IPS-18a (cell line): ENCODE measurements around the gene NABP2.

Experiments
- H3K27ac ChIP-seq: one replicate; pipeline ENCODE4 v1.5.1; 2013; ENCODE audit warnings: low read length
- H3K27me3 ChIP-seq: one replicate; pipeline ENCODE4 v1.6.1; 2013; ENCODE audit warnings: mild to moderate bottlenecking, low read length; ENCODE audit not compliant: control insufficient read depth, insufficient read depth
- H3K36me3 ChIP-seq: one replicate; pipeline ENCODE4 v1.6.1; 2013; ENCODE audit warnings: low read depth, low read length; ENCODE audit not compliant: control insufficient read depth
- H3K4me1 ChIP-seq: one replicate; pipeline ENCODE4 v1.6.1; 2013; ENCODE audit warnings: low read depth, low read length; ENCODE audit not compliant: control insufficient read depth
- H3K4me3 ChIP-seq: one replicate; pipeline ENCODE4 v1.5.1; 2013; ENCODE audit warnings: low read length
- H3K9ac ChIP-seq: one replicate; pipeline ENCODE4 v1.6.1; 2013; ENCODE audit warnings: mild to moderate bottlenecking, low read length, moderate library complexity
- H3K9me3 ChIP-seq: one replicate; pipeline ENCODE4 v1.6.1; 2013; ENCODE audit warnings: low read depth, low read length; ENCODE audit not compliant: control insufficient read depth

NABP2 gene

DNA sequence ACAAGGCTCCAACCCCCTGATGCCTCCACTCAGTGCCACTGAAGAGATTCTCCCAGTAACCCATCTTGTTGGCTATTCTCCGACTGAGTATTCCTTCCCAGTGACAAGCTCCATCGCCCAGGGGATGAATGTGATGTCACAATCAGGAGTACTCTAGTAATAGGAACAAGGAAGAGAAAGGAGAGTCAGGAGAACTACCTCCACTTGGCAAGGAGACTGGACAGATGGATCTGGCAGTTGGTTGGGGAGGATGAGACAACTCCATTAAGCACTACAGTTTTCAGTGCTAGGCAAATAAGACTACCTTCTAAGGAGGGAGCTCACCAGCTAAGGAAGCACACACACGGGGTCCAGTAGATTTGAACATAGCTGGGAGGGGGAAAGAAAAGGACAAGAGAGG lies 7.7 kb upstream of the NABP2 start:
- Histone ChIP-seq H3K9me3 (no peaks in the 10 kb centered on the region), H3K27ac (no peak overlapping the region), H3K27me3 (no peaks in the 10 kb centered on the region), H3K4me3 (no peak overlapping the region), H3K9ac (no peak overlapping the region), H3K4me1 (no peaks in the 10 kb centered on the region), H3K36me3 (peaks cover 42% of the 10 kb centered on the region)

DNA sequence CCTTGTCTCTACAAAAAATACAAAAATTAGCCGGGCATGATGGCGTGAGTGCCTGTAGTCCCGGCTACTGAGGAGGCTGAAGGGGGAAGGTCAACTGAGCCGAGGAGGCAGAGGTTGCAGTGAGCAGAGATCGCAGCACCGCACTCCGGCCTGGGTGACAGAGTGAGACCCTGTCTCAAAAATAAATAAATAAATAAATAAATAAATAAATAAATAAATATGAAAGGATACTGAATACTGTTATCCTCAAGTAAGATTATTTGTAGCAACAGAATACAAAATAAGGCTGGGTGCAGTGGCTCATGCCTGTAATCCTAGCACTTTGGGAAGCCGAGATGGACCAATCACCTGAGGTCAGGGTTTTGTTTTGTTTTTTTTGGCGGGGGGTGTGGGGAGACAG lies 4.3 kb upstream of the NABP2 start:
- H3K9me3 ChIP-seq = no peaks in the 10 kb centered on the region
- H3K4me3 ChIP-seq = no peak overlapping the region
- no peak overlapping the region for H3K27ac ChIP-seq
- peaks cover 12% of the 10 kb centered on the region for H3K36me3 ChIP-seq
- no peak overlapping the region for H3K9ac ChIP-seq
- H3K4me1 ChIP-seq = peaks cover 16% of the 10 kb centered on the region
- H3K27me3 ChIP-seq = no peaks in the 10 kb centered on the region

DNA sequence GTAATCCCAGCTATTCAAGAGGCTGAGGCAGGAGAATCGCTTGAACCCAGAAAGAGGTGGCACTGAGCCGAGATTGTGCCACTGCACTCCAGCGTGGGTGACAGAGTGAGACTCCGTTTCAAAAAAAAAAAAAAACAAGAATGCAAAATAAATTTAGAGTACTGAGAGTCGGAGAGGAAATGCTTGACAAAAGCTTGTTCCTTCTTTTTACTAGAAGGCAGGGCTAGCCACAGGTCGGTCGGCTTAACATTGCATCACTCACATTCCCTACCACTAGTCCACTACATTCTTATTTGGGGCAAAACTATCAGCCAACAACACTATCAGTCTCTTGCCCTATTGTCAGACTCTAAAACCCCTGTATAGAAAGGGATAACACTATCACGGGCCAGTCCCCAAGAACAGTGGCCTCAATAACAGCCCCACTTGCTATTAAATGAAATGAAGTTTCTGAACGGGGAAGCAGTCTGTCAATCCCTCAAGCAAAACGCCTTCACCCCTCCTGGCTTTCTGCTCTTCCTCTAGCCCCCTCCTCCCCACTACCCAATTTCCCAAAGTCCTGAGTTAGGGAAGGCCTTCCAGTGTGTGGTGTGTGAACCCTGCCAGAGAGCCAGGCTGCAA lies 3.4 kb upstream of the NABP2 start:
- Histone ChIP-seq H3K27ac (peak overlapping the region; percentile 89), H3K4me3 (peak overlapping the region; percentile 94), H3K9me3 (no peaks in the 10 kb centered on the region), H3K9ac (peak overlapping the region; percentile 91), H3K36me3 (peaks cover 7% of the 10 kb centered on the region), H3K4me1 (peaks cover 17% of the 10 kb centered on the region), H3K27me3 (no peaks in the 10 kb centered on the region)

DNA sequence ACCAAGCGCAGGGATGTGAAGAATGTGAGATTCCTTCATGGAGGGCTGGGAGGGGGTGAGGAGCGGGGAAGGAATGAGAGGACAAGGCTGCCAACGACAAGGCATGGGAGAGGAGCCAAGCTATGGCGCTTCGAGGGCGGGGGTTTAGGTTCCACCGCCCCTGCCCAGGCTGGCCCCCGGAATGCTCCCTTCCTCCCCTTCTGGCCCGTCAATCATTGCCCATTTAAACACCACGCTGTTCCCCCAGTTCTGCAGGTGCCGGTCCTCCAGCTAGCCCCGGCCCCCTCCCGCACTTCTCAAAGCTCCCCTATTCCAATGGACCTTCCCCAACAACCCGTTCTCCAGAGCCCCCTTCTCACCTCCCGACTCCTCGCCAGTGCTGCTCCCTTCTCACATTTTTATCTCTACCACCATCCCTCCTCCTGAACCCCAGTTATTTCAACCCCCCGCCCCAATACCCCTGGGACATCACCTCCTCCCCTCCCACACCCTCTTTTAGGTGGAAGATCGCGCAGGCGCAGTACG lies 2.8 kb upstream of the NABP2 start:
- peak overlapping the region; percentile 91 for H3K9ac ChIP-seq
- H3K9me3 ChIP-seq = no peaks in the 10 kb centered on the region
- H3K27me3 ChIP-seq = no peaks in the 10 kb centered on the region
- H3K4me1 ChIP-seq = peaks cover 17% of the 10 kb centered on the region
- peaks cover 3% of the 10 kb centered on the region for H3K36me3 ChIP-seq
- peak overlapping the region; percentile 89 for H3K27ac ChIP-seq
- H3K4me3 ChIP-seq = peak overlapping the region; percentile 94

DNA sequence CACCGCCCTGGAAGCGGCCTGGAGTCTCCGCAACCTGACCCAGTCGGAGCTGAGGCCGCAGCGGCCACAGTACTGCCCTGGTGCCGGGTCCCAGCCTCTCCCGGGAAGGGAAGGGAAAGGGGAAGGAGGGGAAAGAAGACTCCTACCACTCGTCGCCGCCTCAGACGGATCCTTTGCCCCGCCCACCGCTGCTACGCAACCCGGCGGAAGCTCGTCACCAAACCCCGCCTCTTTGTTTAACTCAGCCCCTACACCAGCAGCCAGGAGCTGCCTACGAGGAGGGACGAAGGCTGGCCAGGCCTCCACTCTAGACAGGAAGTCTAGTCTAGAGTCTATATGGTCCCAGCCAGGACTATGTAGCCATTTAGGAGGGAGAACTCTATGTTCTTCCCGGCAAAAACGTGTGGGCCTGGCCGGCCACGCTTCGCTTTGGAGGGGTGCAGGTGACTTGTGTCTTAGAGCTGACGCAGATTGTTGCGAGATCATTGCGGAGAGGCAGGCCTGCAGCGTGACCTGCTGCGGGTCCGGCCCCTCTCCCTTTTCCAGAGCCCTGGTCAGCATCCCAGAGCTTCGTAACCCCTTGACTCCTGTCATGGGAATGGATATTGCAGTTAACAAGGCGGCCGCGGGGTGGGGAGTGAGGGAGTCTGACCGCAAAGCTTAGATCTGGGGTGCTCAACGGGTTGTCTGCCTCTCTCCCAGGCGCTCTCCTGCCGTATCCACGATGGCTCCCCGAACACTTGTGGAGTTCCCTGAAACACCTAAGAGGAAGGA lies 2.2 kb upstream of the NABP2 start, which contains the start of gene RNF41:
RNF41 (minus strand) TSS at position 166 of the 774 bp plus-strand sequence. CDS start 7,875 bp downstream, outside the sequence.
- Histone ChIP-seq H3K27me3 (no peaks in the 10 kb centered on the region), H3K36me3 (no peaks in the 10 kb centered on the region), H3K4me3 (peak within 1 kb of the TSS; percentile 94), H3K9ac (peak within 1 kb of the TSS; percentile 91), H3K4me1 (peaks cover 17% of the 10 kb centered on the region), H3K27ac (peak within 1 kb of the TSS; percentile 89), H3K9me3 (no peaks in the 10 kb centered on the region)

DNA sequence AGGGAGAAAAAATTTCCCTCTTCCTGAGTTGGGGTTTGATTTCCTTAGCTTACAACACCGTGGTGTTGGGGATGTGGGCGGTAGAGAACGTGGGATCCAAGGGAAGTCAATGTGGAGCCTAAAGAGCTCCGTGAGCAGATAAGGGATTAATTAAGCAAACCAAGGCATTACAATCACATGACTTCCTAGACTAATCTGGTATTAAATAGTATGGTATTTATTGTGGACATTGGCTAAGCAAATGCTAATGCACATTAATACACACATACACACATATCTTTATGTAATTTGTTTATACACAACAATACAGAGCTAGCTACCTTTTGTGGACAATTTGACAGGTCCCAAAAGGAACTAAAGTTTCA lies 1.6 kb upstream of the NABP2 start:
- H3K27me3 ChIP-seq = no peaks in the 10 kb centered on the region
- H3K27ac ChIP-seq = peak overlapping the region; percentile 89
- no peaks in the 10 kb centered on the region for H3K36me3 ChIP-seq
- H3K9ac ChIP-seq = peak overlapping the region; percentile 91
- no peaks in the 10 kb centered on the region for H3K9me3 ChIP-seq
- H3K4me3 ChIP-seq = peak overlapping the region; percentile 94
- H3K4me1 ChIP-seq = peaks cover 17% of the 10 kb centered on the region

DNA sequence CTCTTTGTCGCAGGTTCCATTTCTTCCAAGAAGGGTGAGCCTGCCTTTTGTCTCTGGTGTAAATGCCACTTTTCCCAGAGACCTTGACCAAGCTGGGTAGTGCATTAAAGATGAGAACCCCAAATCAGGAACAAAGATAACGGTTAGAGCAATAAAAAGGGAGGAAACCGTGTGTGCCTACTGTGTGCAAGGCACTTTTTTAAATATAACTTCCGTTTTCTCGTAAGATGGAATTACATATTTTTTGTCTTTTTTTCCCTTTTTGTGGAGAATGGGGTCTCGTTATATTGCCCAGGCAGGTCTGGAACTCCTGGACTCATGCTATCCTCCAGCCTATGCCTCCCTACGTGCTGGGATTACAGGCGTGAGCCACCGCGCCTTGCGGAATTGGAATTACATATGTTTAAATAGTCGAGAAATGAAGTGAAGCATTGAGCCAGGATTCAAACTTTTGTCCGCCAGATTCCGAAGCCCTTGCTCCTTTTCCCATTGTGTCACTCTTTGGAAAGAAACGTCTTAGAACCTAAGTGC lies 506 bp upstream of the NABP2 start:
- H3K9ac ChIP-seq = peak overlapping the region; percentile 65
- no peaks in the 10 kb centered on the region for H3K27me3 ChIP-seq
- H3K4me3 ChIP-seq = peak overlapping the region; percentile 43
- no peaks in the 10 kb centered on the region for H3K9me3 ChIP-seq
- H3K27ac ChIP-seq = peak overlapping the region; percentile 80
- no peaks in the 10 kb centered on the region for H3K36me3 ChIP-seq
- peaks cover 17% of the 10 kb centered on the region for H3K4me1 ChIP-seq

DNA sequence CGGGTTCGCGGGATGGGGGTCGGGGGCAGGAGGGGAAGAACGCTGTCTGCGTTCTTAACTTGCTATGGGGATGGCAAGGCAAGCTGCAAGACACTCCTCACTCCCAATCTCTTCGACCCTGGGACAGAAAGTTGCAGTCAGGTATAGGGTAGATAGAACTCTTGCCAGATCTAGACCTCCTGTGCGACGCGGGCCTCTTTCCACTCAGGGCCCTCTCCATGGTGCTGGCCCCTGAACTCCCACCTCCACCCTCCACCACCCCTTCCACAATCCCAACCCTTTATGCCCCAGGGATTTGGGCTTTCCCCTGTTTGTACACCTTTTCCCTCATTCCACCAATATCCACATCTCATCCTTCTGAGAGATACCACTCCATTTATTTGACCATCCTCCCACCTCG lies 812 bp downstream of the NABP2 start:
- Histone ChIP-seq H3K9me3 (no peaks in the 10 kb centered on the region), H3K27me3 (no peaks in the 10 kb centered on the region), H3K27ac (no peak overlapping the region), H3K4me1 (peaks cover 17% of the 10 kb centered on the region), H3K9ac (peak overlapping the region; percentile 76), H3K36me3 (no peaks in the 10 kb centered on the region), H3K4me3 (peak overlapping the region; percentile 79)

DNA sequence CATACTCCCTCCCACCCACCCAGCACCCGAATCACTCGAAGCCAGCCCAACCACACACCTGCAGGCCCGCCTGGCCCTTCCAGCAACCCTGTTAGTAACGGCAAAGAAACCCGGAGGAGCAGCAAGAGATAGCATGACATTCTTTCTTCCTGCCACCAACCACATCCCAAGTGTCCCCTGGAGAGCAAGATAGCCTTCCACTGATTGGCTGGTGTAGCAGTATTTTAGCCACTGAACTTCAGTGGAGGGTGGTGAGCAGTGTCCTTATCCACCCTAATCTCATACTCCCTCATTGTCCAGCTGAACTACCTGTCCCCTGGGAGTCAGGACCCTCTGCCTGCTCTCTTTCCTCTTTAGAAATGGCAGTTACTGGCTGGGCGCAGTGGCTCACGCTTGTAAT lies 4.9 kb downstream of the NABP2 start:
- H3K4me3 ChIP-seq = no peak overlapping the region
- no peaks in the 10 kb centered on the region for H3K27me3 ChIP-seq
- H3K9ac ChIP-seq = no peak overlapping the region
- no peak overlapping the region for H3K27ac ChIP-seq
- H3K36me3 ChIP-seq = no peaks in the 10 kb centered on the region
- H3K9me3 ChIP-seq = no peaks in the 10 kb centered on the region
- peaks cover 2% of the 10 kb centered on the region for H3K4me1 ChIP-seq

DNA sequence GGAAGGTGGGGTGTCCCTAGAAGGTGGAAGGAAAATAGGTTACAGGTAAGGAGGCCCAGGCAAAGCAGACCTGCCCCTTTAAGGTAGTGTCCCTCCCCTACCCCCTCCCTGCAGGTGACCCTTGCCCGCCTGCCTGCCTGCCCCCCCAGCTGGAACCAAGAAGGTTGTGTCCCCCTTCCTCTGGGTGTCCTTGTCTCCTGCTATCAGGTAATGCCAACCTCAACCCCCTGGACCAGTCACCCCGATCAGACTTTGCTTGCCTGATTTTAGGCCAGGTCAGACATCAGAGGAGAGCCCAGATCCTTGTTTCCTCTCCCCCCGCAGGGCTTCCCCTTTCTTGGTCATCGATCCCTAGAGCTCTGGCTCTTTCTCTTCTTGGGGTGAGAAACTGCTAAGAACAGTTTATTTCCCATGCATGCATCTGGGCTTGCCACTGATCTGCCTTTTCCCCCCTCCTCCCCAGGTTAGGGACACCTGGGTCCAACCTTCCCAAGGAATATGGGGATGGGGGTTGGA lies 5.8 kb downstream of the NABP2 start, which contains the start of gene SLC39A5:
SLC39A5 (plus strand) TSS at position 136 of the 516 bp plus-strand sequence. CDS start 1,224 bp downstream, outside the sequence.
- H3K27ac ChIP-seq = no peak within 1 kb of the TSS
- H3K36me3 ChIP-seq = no peaks in the 10 kb centered on the region
- H3K4me1 ChIP-seq = no peaks in the 10 kb centered on the region
- H3K9me3 ChIP-seq = no peaks in the 10 kb centered on the region
- H3K4me3 ChIP-seq = no peak within 1 kb of the TSS
- no peak within 1 kb of the TSS for H3K9ac ChIP-seq
- no peaks in the 10 kb centered on the region for H3K27me3 ChIP-seq

DNA sequence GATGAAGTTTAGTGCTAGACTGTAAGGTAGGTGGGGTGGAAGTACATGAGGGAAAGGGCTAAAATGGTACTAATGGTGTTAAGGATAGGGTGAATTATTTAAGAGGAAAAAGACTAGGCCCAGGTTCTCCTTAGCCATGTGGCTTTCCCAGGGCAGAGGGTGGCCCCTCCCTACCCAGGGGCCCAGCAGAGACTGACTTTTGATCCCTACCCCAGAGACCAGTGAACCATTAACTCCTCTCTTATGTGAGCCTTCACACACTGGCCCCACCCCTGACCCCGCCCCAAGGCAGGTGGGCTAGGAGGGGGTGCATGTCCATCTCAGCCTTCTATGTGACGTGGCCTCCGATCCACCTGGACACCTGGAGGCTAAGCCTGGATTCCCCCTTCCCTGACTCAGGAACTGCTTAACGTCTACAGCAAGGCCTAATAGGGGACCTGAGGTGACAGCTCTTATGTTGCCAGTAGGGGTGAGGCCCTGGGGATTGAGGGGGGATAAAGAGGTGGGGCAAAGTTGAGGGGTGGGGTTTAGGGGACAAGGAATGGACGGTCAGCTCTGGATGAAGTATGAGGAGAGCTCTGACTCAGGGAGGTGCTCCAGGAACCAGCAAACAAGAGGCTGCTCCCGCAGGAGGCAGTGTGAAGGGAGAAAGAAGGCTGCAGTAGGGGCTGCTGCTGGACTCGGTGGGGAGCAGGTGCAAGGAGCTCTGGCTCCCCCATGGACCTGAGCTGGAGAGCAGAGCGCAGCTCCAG lies 6.5 kb downstream of the NABP2 start:
- Histone ChIP-seq H3K9ac (no peak overlapping the region), H3K9me3 (no peaks in the 10 kb centered on the region), H3K36me3 (no peaks in the 10 kb centered on the region), H3K27ac (no peak overlapping the region), H3K4me3 (no peak overlapping the region), H3K27me3 (no peaks in the 10 kb centered on the region), H3K4me1 (no peaks in the 10 kb centered on the region)
